ENCODE results near the gene CDS2.

Gene CDS2

DNA sequence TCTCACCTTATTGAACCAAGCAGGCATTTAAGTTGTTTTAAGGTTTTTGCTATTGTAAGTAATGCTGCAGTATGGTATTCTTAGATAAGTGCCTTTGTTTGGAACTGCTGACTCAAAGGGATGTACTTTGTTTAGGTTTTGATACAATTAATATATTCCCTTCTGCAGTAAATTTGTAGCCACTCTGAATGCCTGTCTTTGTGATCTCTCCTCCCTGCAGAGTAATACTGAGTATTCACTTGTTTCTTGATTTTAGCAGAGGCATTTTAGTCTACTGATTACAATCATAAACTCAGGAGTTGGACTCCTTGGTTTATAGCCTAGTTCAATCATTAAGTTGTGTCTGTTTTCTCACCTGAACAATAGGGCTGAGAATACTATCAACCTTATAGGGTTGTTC, 13.4 kb downstream of the CDS2 start:
- H2BK120ac ChIP-seq (ENCODE audit: insufficient read depth, low read length, poor library complexity): no peak overlapping the region
- H4K8ac ChIP-seq (ENCODE audit: low read depth, low read length): no peak overlapping the region
- no peak overlapping the region for H2BK12ac ChIP-seq (ENCODE audit: low read length)
- H3K14ac ChIP-seq (ENCODE audit: low read length): no peak overlapping the region
- no peaks in the 10 kb centered on the region for H3K79me2 ChIP-seq (ENCODE audit: control insufficient read depth, insufficient read depth, low read length, poor library complexity)
- H3K27ac ChIP-seq (ENCODE audit: low read depth, low read length): no peak overlapping the region
- H2AK5ac ChIP-seq (ENCODE audit: low read length): no peak overlapping the region
- no peak overlapping the region for H3K9ac ChIP-seq (ENCODE audit: low read length)
- DNase-seq: no peak
- H4K12ac ChIP-seq (ENCODE audit: low read depth, low read length): no peak overlapping the region
- H3K9me3 ChIP-seq (ENCODE audit: insufficient read depth, low read depth, low read length): no peaks in the 10 kb centered on the region
- H2BK5ac ChIP-seq (ENCODE audit: low read depth, low read length, poor library complexity): no peak overlapping the region
- no peak overlapping the region for H2AFZ ChIP-seq (ENCODE audit: insufficient read depth, low read length, poor library complexity)
- H3K18ac ChIP-seq (ENCODE audit: low read length): no peak overlapping the region
- H3K27me3 ChIP-seq (ENCODE audit: insufficient read depth, low read length): no peaks in the 10 kb centered on the region
- peaks cover 4 to 7% of the 10 kb centered on the region in 2 experiments for H3K4me1 ChIP-seq (ENCODE audit: control insufficient read depth in 1 of 2, insufficient read depth in 2 of 2, low read length in 2 of 2)
- H4K91ac ChIP-seq (ENCODE audit: low read depth, low read length): no peak overlapping the region
- no peak overlapping the region for H3K23ac ChIP-seq (ENCODE audit: low read length)
- H3K4me3 ChIP-seq (ENCODE audit: low read depth, low read length): no peak overlapping the region
- no peaks in the 10 kb centered on the region for H3K36me3 ChIP-seq (ENCODE audit: control insufficient read depth in 1 of 2, insufficient read depth in 2 of 2, low read length in 2 of 2)
- H3K79me1 ChIP-seq (ENCODE audit: low read length): no peaks in the 10 kb centered on the region
- no peak overlapping the region for H3K4ac ChIP-seq (ENCODE audit: low read depth, low read length)
- no peak overlapping the region for H3K4me2 ChIP-seq (ENCODE audit: low read length)

DNA sequence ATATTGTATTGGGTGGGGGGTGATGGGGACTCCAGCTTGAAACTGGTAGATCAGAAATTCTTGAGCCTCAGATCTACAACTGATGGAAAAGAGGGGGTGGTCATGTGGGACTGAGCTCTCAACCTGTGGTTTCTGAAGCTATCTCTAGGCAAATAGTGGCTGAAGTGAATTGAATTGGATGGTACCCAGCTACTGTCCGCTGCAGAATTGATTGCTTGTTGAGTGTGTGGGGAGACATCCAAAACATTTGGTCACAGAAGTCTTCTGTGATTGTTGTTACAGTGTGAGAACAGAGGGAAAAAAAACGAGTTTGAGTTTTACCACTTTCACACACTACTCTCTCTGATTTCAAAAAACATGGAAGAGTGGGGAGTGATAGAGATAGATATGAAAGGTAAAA, 14.8 kb downstream of the CDS2 start:
- Histone ChIP-seq H3K79me1 (ENCODE audit: low read length) (no peaks in the 10 kb centered on the region), H3K4me1 (ENCODE audit: control insufficient read depth in 1 of 2, insufficient read depth in 2 of 2, low read length in 2 of 2) (no peaks in the 10 kb centered on the region), H3K79me2 (ENCODE audit: control insufficient read depth, insufficient read depth, low read length, poor library complexity) (no peaks in the 10 kb centered on the region), H2BK120ac (ENCODE audit: insufficient read depth, low read length, poor library complexity) (no peak overlapping the region), H3K4me2 (ENCODE audit: low read length) (no peak overlapping the region), H3K9ac (ENCODE audit: low read length) (no peak overlapping the region), H2AFZ (ENCODE audit: insufficient read depth, low read length, poor library complexity) (no peak overlapping the region), H4K91ac (ENCODE audit: low read depth, low read length) (no peak overlapping the region), H2AK5ac (ENCODE audit: low read length) (no peak overlapping the region), H3K36me3 (ENCODE audit: control insufficient read depth in 1 of 2, insufficient read depth in 2 of 2, low read length in 2 of 2) (no peaks in the 10 kb centered on the region), H3K4ac (ENCODE audit: low read depth, low read length) (no peak overlapping the region), H2BK12ac (ENCODE audit: low read length) (no peak overlapping the region), H4K8ac (ENCODE audit: low read depth, low read length) (no peak overlapping the region), H3K4me3 (ENCODE audit: low read depth, low read length) (no peak overlapping the region), H3K27ac (ENCODE audit: low read depth, low read length) (no peak overlapping the region), H2BK5ac (ENCODE audit: low read depth, low read length, poor library complexity) (no peak overlapping the region), H3K14ac (ENCODE audit: low read length) (no peak overlapping the region), H3K9me3 (ENCODE audit: insufficient read depth, low read depth, low read length) (no peaks in the 10 kb centered on the region), H4K12ac (ENCODE audit: low read depth, low read length) (no peak overlapping the region), H3K27me3 (ENCODE audit: insufficient read depth, low read length) (no peaks in the 10 kb centered on the region), H3K23ac (ENCODE audit: low read length) (no peak overlapping the region), H3K18ac (ENCODE audit: low read length) (no peak overlapping the region)
- no peak for DNase-seq
- no CpG with 5 or more reads among the region's 2 CpGs for WGBS (ENCODE audit: extremely low coverage, insufficient coverage, insufficient read length)

DNA sequence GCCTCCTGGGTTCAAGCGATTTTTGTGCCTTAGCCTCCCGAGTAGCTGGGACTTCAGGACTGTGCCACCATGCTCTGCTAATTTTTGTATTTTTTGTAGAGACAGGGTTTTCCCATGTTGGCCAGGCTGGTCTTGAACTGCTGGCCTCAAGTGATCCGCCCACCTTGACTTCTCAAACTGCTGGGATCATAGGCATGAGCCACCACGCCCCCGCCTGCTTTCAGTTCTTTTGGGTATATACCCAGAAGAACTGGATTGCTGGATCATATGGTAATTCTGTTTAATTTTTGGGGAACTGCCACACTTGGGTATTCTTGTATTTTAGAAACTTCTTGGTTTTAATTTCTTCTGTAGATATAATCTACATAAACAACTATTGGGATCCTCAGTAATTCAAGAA, 17.0 kb downstream of the CDS2 start:
- no peaks in the 10 kb centered on the region for H3K79me1 ChIP-seq (ENCODE audit: low read length)
- H3K23ac ChIP-seq (ENCODE audit: low read length): no peak overlapping the region
- H2AFZ ChIP-seq (ENCODE audit: insufficient read depth, low read length, poor library complexity): no peak overlapping the region
- DNase-seq: no peak
- H3K9me3 ChIP-seq (ENCODE audit: insufficient read depth, low read depth, low read length): no peaks in the 10 kb centered on the region
- H3K79me2 ChIP-seq (ENCODE audit: control insufficient read depth, insufficient read depth, low read length, poor library complexity): no peaks in the 10 kb centered on the region
- no peaks in the 10 kb centered on the region for H3K27me3 ChIP-seq (ENCODE audit: insufficient read depth, low read length)
- H3K9ac ChIP-seq (ENCODE audit: low read length): no peak overlapping the region
- no peak overlapping the region for H3K4me3 ChIP-seq (ENCODE audit: low read depth, low read length)
- H2BK5ac ChIP-seq (ENCODE audit: low read depth, low read length, poor library complexity): no peak overlapping the region
- no CpG with 5 or more reads among the region's 5 CpGs for WGBS (ENCODE audit: extremely low coverage, insufficient coverage, insufficient read length)
- H4K12ac ChIP-seq (ENCODE audit: low read depth, low read length): no peak overlapping the region
- no peak overlapping the region for H3K4ac ChIP-seq (ENCODE audit: low read depth, low read length)
- no peak overlapping the region for H2BK120ac ChIP-seq (ENCODE audit: insufficient read depth, low read length, poor library complexity)
- H2AK5ac ChIP-seq (ENCODE audit: low read length): no peak overlapping the region
- H3K14ac ChIP-seq (ENCODE audit: low read length): no peak overlapping the region
- H3K4me1 ChIP-seq (ENCODE audit: control insufficient read depth in 1 of 2, insufficient read depth in 2 of 2, low read length in 2 of 2): no peaks in the 10 kb centered on the region
- H3K18ac ChIP-seq (ENCODE audit: low read length): no peak overlapping the region
- H3K27ac ChIP-seq (ENCODE audit: low read depth, low read length): no peak overlapping the region
- H3K36me3 ChIP-seq (ENCODE audit: control insufficient read depth in 1 of 2, insufficient read depth in 2 of 2, low read length in 2 of 2): no peaks in the 10 kb centered on the region
- no peak overlapping the region for H2BK12ac ChIP-seq (ENCODE audit: low read length)
- H4K8ac ChIP-seq (ENCODE audit: low read depth, low read length): no peak overlapping the region
- no peak overlapping the region for H3K4me2 ChIP-seq (ENCODE audit: low read length)
- H4K91ac ChIP-seq (ENCODE audit: low read depth, low read length): no peak overlapping the region

DNA sequence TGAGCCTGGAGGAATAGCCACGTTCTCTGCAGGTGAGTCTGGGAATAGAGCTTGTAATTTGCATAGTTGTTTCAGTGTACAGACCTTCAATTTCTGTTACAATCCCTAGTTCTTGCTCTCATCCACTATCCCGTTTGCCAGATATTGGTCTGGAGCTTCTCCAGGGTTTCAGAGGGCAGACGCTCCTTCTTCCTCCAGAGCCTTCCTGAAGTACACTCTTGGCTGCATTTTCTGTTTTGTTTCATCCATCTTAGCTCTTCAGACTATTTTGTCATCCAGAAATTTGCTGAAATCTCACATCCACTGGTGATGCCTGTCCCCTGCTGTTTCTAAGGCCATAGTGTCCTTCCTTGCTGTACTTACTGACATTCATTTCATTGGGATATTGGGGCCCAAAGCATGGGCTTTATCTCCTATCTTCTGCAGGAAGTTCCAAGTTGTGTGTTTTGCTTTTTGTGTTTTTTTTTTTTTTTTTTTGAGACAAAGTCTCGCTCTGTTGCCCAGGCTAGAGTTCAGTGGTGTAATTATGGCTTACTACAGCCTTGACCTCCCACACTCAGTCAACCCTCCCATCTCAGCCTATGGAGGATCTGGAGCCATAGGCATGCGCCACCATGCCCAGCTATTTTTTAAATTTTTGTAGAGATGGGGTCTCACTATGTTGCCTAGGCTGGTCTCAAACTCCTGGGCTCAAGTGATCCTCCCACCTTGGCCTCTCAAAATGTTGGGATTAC, 18.7 kb downstream of the CDS2 start:
- DNase-seq: no peak
- Histone ChIP-seq H3K4me3 (ENCODE audit: low read depth, low read length) (no peak overlapping the region), H2BK12ac (ENCODE audit: low read length) (no peak overlapping the region), H4K12ac (ENCODE audit: low read depth, low read length) (no peak overlapping the region), H3K27me3 (ENCODE audit: insufficient read depth, low read length) (no peaks in the 10 kb centered on the region), H3K18ac (ENCODE audit: low read length) (no peak overlapping the region), H3K14ac (ENCODE audit: low read length) (no peak overlapping the region), H3K79me1 (ENCODE audit: low read length) (no peaks in the 10 kb centered on the region), H3K79me2 (ENCODE audit: control insufficient read depth, insufficient read depth, low read length, poor library complexity) (no peaks in the 10 kb centered on the region), H4K8ac (ENCODE audit: low read depth, low read length) (no peak overlapping the region), H3K4me1 (ENCODE audit: control insufficient read depth in 1 of 2, insufficient read depth in 2 of 2, low read length in 2 of 2) (no peaks in the 10 kb centered on the region), H3K4me2 (ENCODE audit: low read length) (no peak overlapping the region), H3K36me3 (ENCODE audit: control insufficient read depth in 1 of 2, insufficient read depth in 2 of 2, low read length in 2 of 2) (no peaks in the 10 kb centered on the region), H4K91ac (ENCODE audit: low read depth, low read length) (no peak overlapping the region), H3K27ac (ENCODE audit: low read depth, low read length) (no peak overlapping the region), H2AK5ac (ENCODE audit: low read length) (no peak overlapping the region), H3K9ac (ENCODE audit: low read length) (no peak overlapping the region), H3K4ac (ENCODE audit: low read depth, low read length) (no peak overlapping the region), H2AFZ (ENCODE audit: insufficient read depth, low read length, poor library complexity) (no peak overlapping the region), H3K9me3 (ENCODE audit: insufficient read depth, low read depth, low read length) (no peaks in the 10 kb centered on the region), H3K23ac (ENCODE audit: low read length) (no peak overlapping the region), H2BK5ac (ENCODE audit: low read depth, low read length, poor library complexity) (no peak overlapping the region), H2BK120ac (ENCODE audit: insufficient read depth, low read length, poor library complexity) (no peak overlapping the region)
- WGBS (ENCODE audit: extremely low coverage, insufficient coverage, insufficient read length): no CpG with 5 or more reads among the region's 5 CpGs
